ENCODE data around the gene NAA40. TPM values are rescaled to one million over a fixed set of nuclear protein-coding genes. Genes with fewer than 3 reads are reported as not detected.

Gene NAA40
- polyA plus RNA-seq, 1 experiment, result 17.4 TPM

GRCh38 chr11:63985812-63986155 is 47.0 kb downstream of the NAA40 start:
- Histone ChIP-seq H3K27me3 (ENCODE audit: control insufficient read depth, insufficient read depth, low read length) (no peaks in the 10 kb centered on the region), H3K27ac (ENCODE audit: low read depth, low read length) (peak overlapping the region; percentile 90), H3K4me3 (ENCODE audit: low read depth, low read length) (peak overlapping the region; percentile 93), H3K9me3 (ENCODE audit: control insufficient read depth, insufficient read depth, low read length) (no peaks in the 10 kb centered on the region; the same call in 1 of the 2 replicates)
- DNase-seq (ENCODE audit: low read depth, low spot score), result no peak
- CTCF ChIA-PET, result interaction anchor here (0.9 to 1.4 kb wide), 2 partner anchors 15 to 40 kb away, joined by 3 to 4 read pairs; no protein-coding TSS in a partner anchor
- no peak for TF ChIP-seq CTCF (IDR thresholded peaks at IDR 0.05; ENCODE audit: low read depth, low read length)
- POLR2A ChIA-PET, result no interaction called here

GRCh38 chr11:63986156-63986931 is 47.5 kb downstream of the NAA40 start, which contains the start of gene OTUB1:
Gene OTUB1 (plus strand): TSS chr11:63986438. CDS start chr11:63986457, 19 bp downstream.
- CTCF ChIA-PET, result interaction anchor here (0.9 to 1.4 kb wide), 2 partner anchors 14 to 41 kb away, joined by 3 to 4 read pairs; no protein-coding TSS in a partner anchor
- POLR2A ChIA-PET, result no interaction called here

GRCh38 chr11:63986932-63987513 is 48.2 kb downstream of the NAA40 start:
- Histone ChIP-seq H3K27ac (ENCODE audit: low read depth, low read length) (no peak overlapping the region), H3K27me3 (ENCODE audit: control insufficient read depth, insufficient read depth, low read length) (no peaks in the 10 kb centered on the region), H3K9me3 (ENCODE audit: control insufficient read depth, insufficient read depth, low read length) (no peaks in the 10 kb centered on the region; the same call in 1 of the 2 replicates), H3K4me3 (ENCODE audit: low read depth, low read length) (peak overlapping the region; percentile 93)
- POLR2A ChIA-PET, result no interaction called here
- TF ChIP-seq CTCF (IDR thresholded peaks at IDR 0.05; ENCODE audit: low read depth, low read length), result no peak
- CTCF ChIA-PET, result interaction anchor here (1.3 to 2.0 kb wide), 2 partner anchors 13 to 150 kb away, joined by 6 to 8 read pairs; no protein-coding TSS in a partner anchor
- no peak for DNase-seq (ENCODE audit: low read depth, low spot score)

More at GRCh38 chr11:63986156-63986931, 47.5 kb downstream of the NAA40 start, which contains the start of gene OTUB1:
- Histone ChIP-seq H3K4me3 (ENCODE audit: low read depth, low read length) (peak within 1 kb of the TSS; percentile 93), H3K27ac (ENCODE audit: low read depth, low read length) (peak within 1 kb of the TSS; percentile 90), H3K27me3 (ENCODE audit: control insufficient read depth, insufficient read depth, low read length) (no peaks in the 10 kb centered on the region), H3K9me3 (ENCODE audit: control insufficient read depth, insufficient read depth, low read length) (no peaks in the 10 kb centered on the region; the same call in 1 of the 2 replicates)
- DNase-seq (ENCODE audit: low read depth, low spot score), result peak; percentile 71
- no peak for TF ChIP-seq CTCF (IDR thresholded peaks at IDR 0.05; ENCODE audit: low read depth, low read length)

- TF ChIP-seq CTCF (IDR thresholded peaks at IDR 0.05; ENCODE audit: low read depth, low read length), result no peak
- Histone ChIP-seq H3K27me3 (ENCODE audit: control insufficient read depth, insufficient read depth, low read length) (no peaks in the 10 kb centered on the region), H3K4me3 (ENCODE audit: low read depth, low read length) (no peak overlapping the region), H3K9me3 (ENCODE audit: control insufficient read depth, insufficient read depth, low read length) (no peaks in the 10 kb centered on the region; the same call in 1 of the 2 replicates), H3K27ac (ENCODE audit: low read depth, low read length) (no peak overlapping the region)
- CTCF ChIA-PET, result interaction anchor here (1.6 to 2.0 kb wide), 2 partner anchors 9 to 158 kb away, joined by 8 to 16 read pairs; no protein-coding TSS in a partner anchor
- DNase-seq (ENCODE audit: low read depth, low spot score), result no peak
- POLR2A ChIA-PET, result no interaction called here
Observed at GRCh38 chr11:63991558-63991957, 52.8 kb downstream of the NAA40 start.

- ChIA-PET CTCF (no interaction called here), POLR2A (interaction anchor here (0.7 kb wide), 1 partner anchor 376 kb away, joined by 6 read pairs; no protein-coding TSS in a partner anchor)
- H3K27me3 ChIP-seq (ENCODE audit: control insufficient read depth, insufficient read depth, low read length), result no peaks in the 10 kb centered on the region
- no peaks in the 10 kb centered on the region for H3K9me3 ChIP-seq (ENCODE audit: control insufficient read depth, insufficient read depth, low read length)
- no peak for TF ChIP-seq CTCF (IDR thresholded peaks at IDR 0.05; ENCODE audit: low read depth, low read length)
- DNase-seq (ENCODE audit: low read depth, low spot score), result no peak
- H3K4me3 ChIP-seq (ENCODE audit: low read depth, low read length), result no peak overlapping the region
- H3K27ac ChIP-seq (ENCODE audit: low read depth, low read length), result no peak overlapping the region
Observed at GRCh38 chr11:63993100-63993499, 54.3 kb downstream of the NAA40 start.

Data from AG04450 (cell line).